Colonic mucosa (tissue), 4 donors: ENCODE data around the gene METTL25. TPM values are rescaled to one million over a fixed set of nuclear protein-coding genes. Genes with fewer than 3 reads are reported as not detected.
"Not testable (repeated sequence)": the region's sequence is repeated elsewhere in the genome, so short reads cannot be mapped to it uniquely, and the experiment has no call there.

Experiments used
- DNase-seq: peaks from one replicate; pipeline ENCODE4 v3.0.0-alpha.2; 2020
- H3K27ac ChIP-seq: fragments of 200-600 bp; one replicate; pipeline ENCODE4 v1.8.0; 2021
- H3K27me3 ChIP-seq: fragments of 200-600 bp; one replicate; pipeline ENCODE4 v1.8.0; 2021
- H3K36me3 ChIP-seq: fragments of 200-600 bp; one replicate; pipeline ENCODE4 v1.8.0; 2021
- H3K4me1 ChIP-seq: fragments of 200-600 bp; one replicate; pipeline ENCODE4 v1.8.0; 2021; ENCODE audit warnings: mild to moderate bottlenecking
- H3K4me3 ChIP-seq: fragments of 200-600 bp; one replicate; pipeline ENCODE4 v1.8.0; 2021
- H3K9ac ChIP-seq, 2 donors: one replicate each; pipeline ENCODE4 v1.7.0; 2013; ENCODE audit warnings: control low read depth in 2 of 2, low read depth in 2 of 2, low read length in 2 of 2
- H3K9me3 ChIP-seq: fragments of 200-600 bp; one replicate; pipeline ENCODE4 v1.8.0; 2021
- intact Hi-C: fragments of 100-400 bp; cut with DNase I; formaldehyde crosslinking; loops from one replicate; pipeline ENCODE4 v1.14.1; 2022
- total RNA-seq, 2 donors: library from RNA; stranded (reverse); fragmentation: NEBNext Ultra II Directional in 1 of 2; extraction: Animal tissue kit (Norgen Biotek cat#: 25700) in 1 of 2; gene quantifications; one replicate each; pipeline ENCODE4 v1.2.1, GENCODE V29; 2021
- TF ChIP-seq, protein P1 (sequence below): fragments of 200-600 bp; IDR thresholded peaks from one replicate; pipeline ENCODE4 v1.8.0; 2022; ENCODE audit warnings: antibody characterized with exemption, mild to moderate bottlenecking
- donor health status: healthy.
- donor health status: DM: no; HTN: no; CAD: no.
- donor health status: DM: no; HTN: no; CAD: no.

Gene METTL25
- total RNA-seq, 2 donors from 2014 or later: 12.8 to 13.8 TPM

DNA sequence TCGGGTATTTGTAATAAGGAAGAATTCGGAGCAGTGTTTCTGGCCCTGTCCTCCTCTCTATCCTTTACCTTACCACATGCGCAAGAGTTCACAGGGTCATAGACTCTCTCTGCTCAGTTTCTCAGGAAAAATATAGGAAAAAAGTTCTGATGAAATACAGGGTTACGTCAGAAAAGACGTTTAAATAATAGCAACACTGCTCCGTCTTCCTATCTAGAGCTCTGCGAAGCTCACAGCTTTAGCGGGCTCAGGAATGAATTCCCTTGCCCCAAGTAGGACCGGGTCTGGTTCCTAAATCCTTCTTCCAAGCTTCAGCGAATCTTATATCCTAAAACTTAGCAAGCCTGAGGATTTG lies 507 bp upstream of the METTL25 start:
- H3K9me3 ChIP-seq: no peaks in the 10 kb centered on the region
- peak overlapping the region; percentile 75 to 93 for H3K9ac ChIP-seq
- H3K4me1 ChIP-seq: peaks cover 4% of the 10 kb centered on the region
- peak overlapping the region; percentile 77 for H3K4me3 ChIP-seq
- peak overlapping the region; percentile 93 for H3K27ac ChIP-seq
- TF ChIP-seq, protein P1, sequence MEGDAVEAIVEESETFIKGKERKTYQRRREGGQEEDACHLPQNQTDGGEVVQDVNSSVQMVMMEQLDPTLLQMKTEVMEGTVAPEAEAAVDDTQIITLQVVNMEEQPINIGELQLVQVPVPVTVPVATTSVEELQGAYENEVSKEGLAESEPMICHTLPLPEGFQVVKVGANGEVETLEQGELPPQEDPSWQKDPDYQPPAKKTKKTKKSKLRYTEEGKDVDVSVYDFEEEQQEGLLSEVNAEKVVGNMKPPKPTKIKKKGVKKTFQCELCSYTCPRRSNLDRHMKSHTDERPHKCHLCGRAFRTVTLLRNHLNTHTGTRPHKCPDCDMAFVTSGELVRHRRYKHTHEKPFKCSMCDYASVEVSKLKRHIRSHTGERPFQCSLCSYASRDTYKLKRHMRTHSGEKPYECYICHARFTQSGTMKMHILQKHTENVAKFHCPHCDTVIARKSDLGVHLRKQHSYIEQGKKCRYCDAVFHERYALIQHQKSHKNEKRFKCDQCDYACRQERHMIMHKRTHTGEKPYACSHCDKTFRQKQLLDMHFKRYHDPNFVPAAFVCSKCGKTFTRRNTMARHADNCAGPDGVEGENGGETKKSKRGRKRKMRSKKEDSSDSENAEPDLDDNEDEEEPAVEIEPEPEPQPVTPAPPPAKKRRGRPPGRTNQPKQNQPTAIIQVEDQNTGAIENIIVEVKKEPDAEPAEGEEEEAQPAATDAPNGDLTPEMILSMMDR: no peak
- intact Hi-C loops: loop anchor here (10.0 kb wide), 1 partner anchor 713 kb away; no protein-coding TSS in a partner anchor
- H3K27me3 ChIP-seq: no peaks in the 10 kb centered on the region
- DNase-seq: no peak
- H3K36me3 ChIP-seq: no peaks in the 10 kb centered on the region

DNA sequence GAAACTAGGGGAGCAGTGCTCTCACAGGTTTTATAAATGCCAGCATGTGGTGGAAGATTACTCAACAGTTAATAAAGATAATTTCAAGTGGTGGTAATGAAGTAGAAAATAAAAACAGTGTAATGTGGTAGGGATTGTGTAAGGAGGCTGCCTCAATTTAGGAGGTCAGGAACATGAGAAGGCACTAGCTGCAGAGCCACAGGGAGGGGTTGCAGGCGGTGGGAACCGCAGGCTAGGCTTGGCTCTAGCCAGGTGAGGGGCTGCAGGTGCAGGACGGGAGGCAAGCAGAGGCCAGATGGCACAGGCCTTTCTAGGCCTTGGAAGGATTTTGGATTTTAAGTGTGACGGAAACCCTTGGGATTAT lies 768 bp downstream of the METTL25 start:
- Histone ChIP-seq H3K27me3 (no peaks in the 10 kb centered on the region), H3K9ac (peak overlapping the region; percentile 62 to 90), H3K36me3 (no peaks in the 10 kb centered on the region), H3K9me3 (no peaks in the 10 kb centered on the region), H3K4me3 (peak overlapping the region; percentile 77), H3K4me1 (peaks cover 4% of the 10 kb centered on the region), H3K27ac (peak overlapping the region; percentile 93)
- intact Hi-C loops: loop anchor here (10.0 kb wide), 1 partner anchor 714 kb away; no protein-coding TSS in a partner anchor
- DNase-seq: no peak
- TF ChIP-seq, protein P1: no peak

DNA sequence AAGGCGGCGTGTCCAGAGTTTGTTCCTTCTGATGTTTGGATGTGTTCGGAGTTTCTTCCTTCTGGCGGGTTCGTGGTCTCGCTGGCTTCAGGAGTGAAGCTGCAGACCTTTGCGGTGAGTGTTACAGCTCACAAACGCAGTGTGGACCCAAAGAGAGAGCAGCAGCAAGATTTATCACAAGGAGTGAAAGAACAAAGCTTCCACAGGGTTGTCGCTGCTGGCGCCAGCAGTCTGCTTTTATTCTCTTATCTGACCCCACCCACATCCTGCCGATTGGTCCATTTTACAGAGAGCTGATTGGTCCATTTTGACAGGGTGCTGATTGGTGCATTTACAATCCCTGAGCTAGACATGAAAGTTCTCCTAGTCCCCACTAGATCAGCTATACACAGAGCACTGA lies 2.5 kb downstream of the METTL25 start:
- H3K4me1 ChIP-seq, H3K4me3 ChIP-seq: not testable (repeated sequence)

DNA sequence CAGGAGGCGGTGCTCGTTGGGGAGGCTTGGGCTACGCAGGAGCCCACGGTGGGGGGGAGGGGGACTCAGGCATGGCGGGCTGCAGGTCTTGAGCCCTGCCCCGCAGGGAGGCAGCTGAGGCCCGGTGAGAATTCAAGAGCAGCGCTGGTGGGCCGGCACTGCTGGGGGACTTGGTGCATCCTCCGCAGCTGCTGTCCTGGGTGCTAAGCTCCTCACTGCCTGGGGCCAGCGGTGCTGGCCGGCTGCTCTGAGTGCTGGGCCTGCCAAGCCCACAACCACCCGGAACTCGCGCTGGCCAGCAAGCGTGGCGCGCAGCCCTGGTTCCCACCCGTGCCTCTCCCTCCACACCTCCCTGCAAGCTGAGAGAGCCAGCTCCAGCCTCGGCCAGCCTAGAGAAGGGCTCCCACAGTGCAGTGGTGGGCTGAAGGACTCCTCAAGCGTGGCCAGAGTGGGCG lies 3.2 kb downstream of the METTL25 start:
- H3K36me3 ChIP-seq: no peaks in the 10 kb centered on the region
- H3K27me3 ChIP-seq: no peaks in the 10 kb centered on the region
- H3K4me3 ChIP-seq: no peak overlapping the region
- TF ChIP-seq, protein P1: no peak
- no peaks in the 10 kb centered on the region for H3K9me3 ChIP-seq
- no peak overlapping the region for H3K9ac ChIP-seq
- intact Hi-C loops: no loop called here
- H3K27ac ChIP-seq: no peak overlapping the region
- DNase-seq: no peak
- H3K4me1 ChIP-seq: peaks cover 4% of the 10 kb centered on the region

More for the DNA sequence above, 2.5 kb downstream of the METTL25 start:
- DNase-seq, intact Hi-C loops, H3K27me3 ChIP-seq, H3K9me3 ChIP-seq, H3K36me3 ChIP-seq, H3K27ac ChIP-seq, H3K9ac ChIP-seq: not testable (repeated sequence)

DNA sequence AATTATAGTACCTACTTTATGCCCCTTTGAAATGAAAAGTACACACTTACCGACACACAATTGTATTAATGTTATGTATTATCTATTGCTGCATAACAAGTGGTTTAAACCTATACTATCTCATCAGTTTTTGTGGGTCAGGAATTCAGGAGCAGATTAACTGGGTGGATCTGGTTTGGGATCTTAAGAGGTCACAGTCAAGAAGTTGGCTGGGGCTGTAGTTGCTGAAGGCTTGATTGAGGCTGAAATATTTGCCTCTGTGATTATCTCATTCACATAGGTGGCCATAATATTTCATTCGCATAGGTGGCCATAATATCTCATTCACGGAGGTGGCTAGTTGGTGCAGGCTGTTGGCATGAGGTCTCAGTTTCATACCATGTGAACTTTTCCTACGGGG lies 5.7 kb downstream of the METTL25 start:
- TF ChIP-seq, protein P1: no peak
- Histone ChIP-seq H3K4me3 (no peak overlapping the region), H3K27ac (no peak overlapping the region), H3K27me3 (no peaks in the 10 kb centered on the region), H3K36me3 (no peaks in the 10 kb centered on the region), H3K9me3 (no peaks in the 10 kb centered on the region), H3K9ac (no peak overlapping the region), H3K4me1 (peaks cover 4% of the 10 kb centered on the region)
- intact Hi-C loops: no loop called here
- no peak for DNase-seq

DNA sequence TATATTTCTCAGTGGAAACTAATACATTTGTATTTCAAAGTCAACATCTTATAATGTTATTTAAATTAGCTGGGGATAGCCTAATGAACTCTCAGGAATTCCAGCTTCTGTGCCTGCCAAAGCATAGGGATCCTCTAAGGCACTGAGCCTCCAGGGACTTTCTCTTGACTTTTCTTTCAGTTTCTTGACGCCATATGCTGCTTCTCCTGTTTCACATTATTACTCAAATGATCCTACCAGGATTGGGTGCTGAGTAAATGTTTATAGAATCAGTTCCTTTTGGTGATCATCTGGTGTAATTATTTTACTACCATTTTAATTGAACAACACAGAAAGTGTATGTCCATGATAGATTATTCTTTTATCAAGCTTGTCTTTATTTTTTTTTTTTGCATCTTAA lies 7.9 kb downstream of the METTL25 start:
- TF ChIP-seq, protein P1: no peak
- Histone ChIP-seq H3K36me3 (no peaks in the 10 kb centered on the region), H3K9me3 (no peaks in the 10 kb centered on the region), H3K27me3 (no peaks in the 10 kb centered on the region), H3K27ac (no peak overlapping the region), H3K4me1 (no peaks in the 10 kb centered on the region), H3K4me3 (no peak overlapping the region), H3K9ac (no peak overlapping the region)
- no peak for DNase-seq
- intact Hi-C loops: no loop called here
